H9 (cell line): Measurements from ENCODE around the gene KCNIP1. TPM values are rescaled to one million over a fixed set of nuclear protein-coding genes. Genes with fewer than 3 reads are reported as not detected.

Experiments used
- DNase-seq: peaks from one replicate; pipeline ENCODE4 v3.0.0-alpha.2; 2017
- H2AFZ ChIP-seq: one replicate; pipeline ENCODE4 v1.6.1; 2013; ENCODE audit warnings: mild to moderate bottlenecking, low read length, control low read depth, moderate library complexity
- H2AK5ac ChIP-seq: 2 replicates; pipeline ENCODE4 v1.6.1; 2013; ENCODE audit warnings: low read length, control low read depth, mixed read lengths; ENCODE audit not compliant: insufficient read length
- H2BK120ac ChIP-seq: one replicate; pipeline ENCODE4 v1.6.1; 2013; ENCODE audit warnings: low read depth, mild to moderate bottlenecking, low read length, control low read depth, inconsistent platforms; ENCODE audit not compliant: poor library complexity, severe bottlenecking
- H2BK12ac ChIP-seq: 2 replicates; pipeline ENCODE4 v1.6.1; 2013; ENCODE audit warnings: low read length, control low read depth, mixed read lengths, low read depth; ENCODE audit not compliant: insufficient read length
- H2BK15ac ChIP-seq: 2 replicates; pipeline ENCODE4 v1.6.1; 2013; ENCODE audit warnings: low read depth, low read length, control low read depth
- H2BK20ac ChIP-seq: one replicate; pipeline ENCODE4 v1.6.1; 2013; ENCODE audit warnings: low read depth, mild to moderate bottlenecking, low read length, control low read depth, inconsistent platforms; ENCODE audit not compliant: poor library complexity, severe bottlenecking
- H2BK5ac ChIP-seq: 2 replicates; pipeline ENCODE4 v1.6.1; 2013; ENCODE audit warnings: low read length, control low read depth, mixed read lengths; ENCODE audit not compliant: insufficient read length
- H3K14ac ChIP-seq: 2 replicates; pipeline ENCODE4 v1.6.1; 2013; ENCODE audit warnings: low read length, control low read depth; ENCODE audit not compliant: insufficient read depth
- H3K18ac ChIP-seq: 2 replicates; pipeline ENCODE4 v1.6.1; 2013; ENCODE audit warnings: low read depth, mild to moderate bottlenecking, mixed read lengths, low read length, control low read depth; ENCODE audit not compliant: insufficient read length
- H3K23ac ChIP-seq: 2 replicates; pipeline ENCODE4 v1.6.1; 2013; ENCODE audit warnings: low read length, control low read depth, mixed read lengths, low read depth; ENCODE audit not compliant: insufficient read length
- H3K23me2 ChIP-seq: 2 replicates; pipeline ENCODE4 v1.6.1; 2013; ENCODE audit warnings: low read depth, mild to moderate bottlenecking, mixed read lengths, low read length, control low read depth; ENCODE audit not compliant: insufficient read length, poor library complexity, severe bottlenecking
- H3K27ac ChIP-seq: 2 replicates; pipeline ENCODE4 v1.5.1; 2013; ENCODE audit warnings: low read length, control low read depth, mixed read lengths, low read depth; ENCODE audit not compliant: insufficient read length
- H3K27me3 ChIP-seq: 2 replicates; pipeline ENCODE4 v1.6.1; 2013; ENCODE audit warnings: low read length, control low read depth, inconsistent platforms; ENCODE audit not compliant: insufficient read depth
- H3K4ac ChIP-seq: 2 replicates; pipeline ENCODE4 v1.6.1; 2013; ENCODE audit warnings: low read depth, mild to moderate bottlenecking, control low read depth, inconsistent platforms, low read length, moderate library complexity
- H3K4me1 ChIP-seq: 2 replicates; pipeline ENCODE4 v1.6.1; 2013; ENCODE audit warnings: low read length, control low read depth, inconsistent platforms; ENCODE audit not compliant: insufficient read depth
- H3K4me2 ChIP-seq: 2 replicates; pipeline ENCODE4 v1.6.1; 2013; ENCODE audit warnings: low read length, control low read depth, mixed read lengths; ENCODE audit not compliant: insufficient read length, insufficient read depth
- H3K56ac ChIP-seq: 2 replicates; pipeline ENCODE4 v1.6.1; 2013; ENCODE audit warnings: low read depth, mild to moderate bottlenecking, mixed read lengths, low read length, control low read depth; ENCODE audit not compliant: insufficient read length
- H3K79me1 ChIP-seq: 2 replicates; pipeline ENCODE4 v1.6.1; 2013; ENCODE audit warnings: low read depth, mild to moderate bottlenecking, moderate library complexity, low read length, control low read depth, inconsistent platforms; ENCODE audit not compliant: insufficient read depth, poor library complexity, severe bottlenecking
- H3K79me2 ChIP-seq: 2 replicates; pipeline ENCODE4 v1.6.1; 2013; ENCODE audit warnings: low read length, control low read depth, inconsistent platforms; ENCODE audit not compliant: insufficient read depth
- H3K9ac ChIP-seq: 2 replicates; pipeline ENCODE4 v1.6.1; 2013; ENCODE audit warnings: low read length, control low read depth, mixed read lengths; ENCODE audit not compliant: insufficient read length; ENCODE audit errors: extremely low read depth
- H3K9me3 ChIP-seq: one replicate; pipeline ENCODE4 v1.6.1; 2013; ENCODE audit warnings: low read depth, low read length, inconsistent platforms; ENCODE audit not compliant: control insufficient read depth
- H3T11ph ChIP-seq: one replicate; pipeline ENCODE4 v1.6.1; 2013; ENCODE audit warnings: mild to moderate bottlenecking, low read length, control low read depth, inconsistent platforms
- H4K20me1 ChIP-seq: one replicate; pipeline ENCODE4 v1.6.1; 2013; ENCODE audit not compliant: control insufficient read depth, insufficient read length, insufficient read depth
- H4K5ac ChIP-seq: 2 replicates; pipeline ENCODE4 v1.6.1; 2013; ENCODE audit warnings: low read depth, mild to moderate bottlenecking, mixed read lengths, low read length, control low read depth; ENCODE audit not compliant: insufficient read length
- H4K8ac ChIP-seq: replicated peaks from 2 replicates; pipeline ENCODE4 v1.6.1; 2013; ENCODE audit warnings: low read length, control low read depth, mixed read lengths, low read depth; ENCODE audit not compliant: insufficient read length
- H4K91ac ChIP-seq: 2 replicates; pipeline ENCODE4 v1.6.1; 2013; ENCODE audit warnings: low read depth, mild to moderate bottlenecking, moderate library complexity, mixed read lengths, low read length, control low read depth; ENCODE audit not compliant: insufficient read length
- H3K27ac Mint-ChIP-seq, 3 experiments: 2 replicates in 2 of 3; 3 replicates in 1 of 3; pipeline ENCODE4 v1.8.0; 2020 to 2021; ENCODE audit warnings: mixed read lengths in 3 of 3, mild to moderate bottlenecking in 1 of 3, moderate library complexity in 1 of 3
- H3K27me3 Mint-ChIP-seq: 2 replicates; pipeline ENCODE4 v1.8.0; 2021; ENCODE audit warnings: low read depth, mild to moderate bottlenecking, moderate library complexity, mixed read lengths
- H3K36me3 Mint-ChIP-seq, 3 experiments: 2 replicates in 2 of 3; 3 replicates in 1 of 3; pipeline ENCODE4 v1.8.0; 2020 to 2021; ENCODE audit warnings: low read depth in 3 of 3, mixed read lengths in 3 of 3; ENCODE audit not compliant: insufficient read depth in 1 of 3
- H3K4me1 Mint-ChIP-seq, 2 experiments: 2 replicates each; pipeline ENCODE4 v1.8.0; 2020; ENCODE audit warnings: mixed read lengths in 2 of 2
- H3K4me3 Mint-ChIP-seq, 2 experiments: 2 replicates in 1 of 2; 3 replicates in 1 of 2; pipeline ENCODE4 v1.8.0; 2020 to 2021; ENCODE audit warnings: mild to moderate bottlenecking in 2 of 2, mixed read lengths in 2 of 2, moderate library complexity in 1 of 2
- H3K9me3 Mint-ChIP-seq, 2 experiments: 2 replicates in 1 of 2; 3 replicates in 1 of 2; pipeline ENCODE4 v1.8.0; 2020; ENCODE audit warnings: mild to moderate bottlenecking in 2 of 2, mixed read lengths in 2 of 2, moderate library complexity in 1 of 2
- CTCF ChIP-seq: fragments of 200-600 bp; sonication (generic); conservative IDR thresholded peaks from 3 replicates; pipeline ENCODE4 v1.8.0; 2021; ENCODE audit warnings: antibody characterized with exemption, mild to moderate bottlenecking
- WGBS: extraction: QIAGEN DNeasy Blood & Tissue Kit; methylation state at CpG from one replicate; pipeline ENCODE4 v1.1.7; 2013; ENCODE audit warnings: missing lambda C conversion rate, low lambda C conversion rate, mixed read lengths; ENCODE audit not compliant: insufficient read length; ENCODE audit errors: extremely low coverage; 5-methylcytosine and 5-hydroxymethylcytosine counted together
- total RNA-seq: library from RNA; stranded (reverse); gene quantifications from 2 replicates; pipeline ENCODE4 v1.2.1, GENCODE V29; 2021

The KCNIP1 gene
- total RNA-seq, 1 experiment from 2014 or later = 0.63 TPM

GRCh38 chr5:170551076-170551475, 47.3 kb downstream of the KCNIP1 start:
- H3K27ac ChIP-seq = no peak overlapping the region
- H2AK5ac ChIP-seq = no peak overlapping the region
- H2BK12ac ChIP-seq = no peak overlapping the region
- H3K18ac ChIP-seq = no peak overlapping the region
- no peak overlapping the region for H3K9ac ChIP-seq
- TF ChIP-seq CTCF = no peak
- no peaks in the 10 kb centered on the region for H3K9me3 ChIP-seq
- H3K79me2 ChIP-seq = no peaks in the 10 kb centered on the region
- H3K4me2 ChIP-seq = no peak overlapping the region
- H3K4ac ChIP-seq = no peak overlapping the region
- WGBS = no CpG with 5 or more reads among the region's 4 CpGs
- no peak overlapping the region for H2BK15ac ChIP-seq
- H2AFZ ChIP-seq = no peak overlapping the region
- H4K91ac ChIP-seq = no peak overlapping the region
- no peak overlapping the region for H3K14ac ChIP-seq
- H3K4me1 ChIP-seq = no peaks in the 10 kb centered on the region
- H4K5ac ChIP-seq = no peak overlapping the region
- no peaks in the 10 kb centered on the region for H3K23me2 ChIP-seq
- Mint-ChIP-seq H3K36me3 (no peaks in the 10 kb centered on the region), H3K27me3 (peaks cover 2% of the 10 kb centered on the region; the same call in 1 of the 2 replicates), H3K4me1 (peaks cover 3 to 5% of the 10 kb centered on the region in 2 experiments; a peak in 2 of 4 replicates), H3K4me3 (no peak overlapping the region), H3K9me3 (no peaks in the 10 kb centered on the region), H3K27ac (no peak overlapping the region)
- no peaks in the 10 kb centered on the region for H4K20me1 ChIP-seq
- no peaks in the 10 kb centered on the region for H3K79me1 ChIP-seq
- no peak overlapping the region for H3T11ph ChIP-seq
- no peaks in the 10 kb centered on the region for H3K27me3 ChIP-seq
- no peak for DNase-seq
- H4K8ac ChIP-seq = no peak overlapping the region
- H3K56ac ChIP-seq = no peak overlapping the region
- H2BK20ac ChIP-seq = no peak overlapping the region
- H2BK5ac ChIP-seq = no peak overlapping the region
- H2BK120ac ChIP-seq = no peak overlapping the region
- no peak overlapping the region for H3K23ac ChIP-seq
